CD4-positive, alpha-beta T cell treated with Interleukin-6 at 100 ng/mL for 8 hours (primary cell): Measurements from ENCODE around the gene USP44.
"Not testable (repeated sequence)": the region's sequence is repeated elsewhere in the genome, so short reads cannot be mapped to it uniquely, and the experiment has no call there.

Experiments used
- DNase-seq: peaks from one replicate; pipeline ENCODE4 v3.0.0-alpha.2; 2020; ENCODE audit warnings: mixed read lengths, low spot score

The USP44 gene

DNA sequence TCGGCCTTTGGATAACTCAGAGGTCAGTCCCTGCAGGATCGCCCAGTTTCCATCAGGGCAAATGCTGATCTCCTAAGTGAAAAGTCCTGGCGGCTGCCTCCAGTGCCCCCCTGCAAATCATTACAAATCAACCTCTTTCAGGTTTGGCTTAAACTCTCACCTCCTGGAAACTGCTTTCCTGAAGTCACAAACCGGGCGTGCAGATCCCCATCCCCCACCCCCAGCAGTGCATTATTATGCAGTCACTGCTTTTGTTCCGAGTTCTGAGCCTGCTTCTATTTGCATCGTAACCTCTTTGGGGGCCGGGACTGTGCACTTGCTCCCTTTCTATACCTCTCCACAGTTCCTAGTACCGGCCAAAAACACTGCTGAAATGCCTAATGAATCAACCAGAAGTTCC, at the start of gene USP44:
TSS of gene USP44 (minus strand) at position 172 of the 400 bp plus-strand sequence. CDS start 17,220 bp downstream, outside the sequence.
- no peak for DNase-seq

DNA sequence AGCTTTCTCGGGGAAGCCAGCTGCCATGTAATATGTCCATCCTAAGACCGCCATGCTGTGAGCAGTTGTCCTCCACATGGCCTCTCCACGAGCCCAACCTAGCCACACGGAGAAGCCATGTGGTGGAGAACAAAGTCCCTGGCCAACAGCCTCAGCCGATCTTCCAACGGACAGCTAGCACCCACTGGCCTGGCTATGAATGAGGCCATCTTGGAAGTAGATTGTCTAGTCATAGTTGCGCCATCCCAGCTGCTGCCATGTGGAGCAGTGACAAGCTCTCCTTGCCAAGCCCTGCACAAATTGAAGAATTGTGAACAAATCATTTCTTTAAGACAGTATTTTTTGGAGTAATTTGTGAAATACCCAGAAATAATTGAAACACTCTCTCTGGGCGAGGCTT, 49.3 kb upstream of the USP44 start:
- DNase-seq: no peak

DNA sequence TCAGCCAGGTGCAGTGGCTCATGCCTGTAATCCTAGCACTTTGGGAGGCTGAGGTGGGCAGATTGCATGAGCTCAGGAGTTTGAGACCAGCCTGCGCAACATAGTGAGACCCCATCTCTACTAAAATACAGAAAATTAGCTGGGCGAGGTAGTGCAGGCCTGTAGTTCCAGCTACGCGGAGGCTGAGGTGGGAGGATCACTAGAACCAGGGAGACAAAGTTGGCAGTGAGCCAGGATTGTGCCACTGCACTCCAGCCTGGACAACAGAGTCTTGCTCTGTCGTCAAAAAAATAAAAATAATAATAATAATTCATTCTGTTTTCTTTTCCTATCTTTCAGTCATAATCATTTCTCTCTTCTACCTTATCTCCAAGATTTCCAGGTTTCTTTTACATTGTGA, 48.6 kb upstream of the USP44 start:
- DNase-seq: no peak

DNA sequence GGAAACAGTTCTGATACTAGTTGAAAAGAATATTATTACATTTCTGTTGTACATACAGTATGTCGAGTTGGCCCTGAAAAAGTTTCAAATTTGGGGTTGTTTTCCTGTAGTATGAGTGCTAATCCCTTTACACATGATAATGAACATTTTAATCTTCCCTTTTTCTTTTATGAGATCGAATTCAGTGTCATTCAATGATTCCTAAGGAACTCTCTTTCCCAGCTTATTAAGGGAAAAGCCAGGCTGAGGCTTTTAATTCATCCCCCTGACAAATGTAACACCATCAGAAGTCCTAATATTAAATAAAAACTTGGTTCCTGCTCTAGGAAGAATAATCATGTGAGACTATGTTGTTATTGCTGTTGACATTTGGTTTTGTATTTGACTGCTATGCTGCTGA, 42.9 kb upstream of the USP44 start:
- DNase-seq: no peak

DNA sequence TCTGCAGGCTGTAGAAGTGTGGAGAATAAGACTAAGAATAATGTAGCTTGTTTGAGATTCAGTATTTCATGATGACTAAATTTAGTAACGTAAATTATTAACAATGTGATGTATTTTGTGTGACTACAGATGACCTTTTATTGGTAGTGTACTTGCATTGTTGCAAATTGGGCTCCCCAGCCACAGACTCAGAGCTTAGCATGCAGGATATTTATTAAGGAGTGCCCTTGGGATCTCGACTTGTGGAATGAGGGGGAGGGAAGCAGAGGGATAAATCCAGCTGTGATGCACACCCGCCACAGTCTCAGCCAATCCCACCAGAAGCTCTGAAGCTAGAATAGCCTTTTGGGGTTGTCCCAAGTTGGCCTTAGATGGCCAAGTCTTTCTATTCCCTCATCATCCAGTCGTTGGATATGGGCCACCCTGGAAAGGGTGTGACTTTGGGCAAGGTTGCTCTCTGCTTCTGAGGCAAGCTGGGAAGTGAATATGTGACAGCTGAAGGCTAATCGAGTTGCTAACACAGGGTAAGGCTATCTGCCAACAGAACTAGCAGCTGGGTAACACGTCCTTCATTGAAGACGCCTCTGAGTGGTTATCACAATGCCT, 42.1 kb upstream of the USP44 start:
- DNase-seq: no peak

DNA sequence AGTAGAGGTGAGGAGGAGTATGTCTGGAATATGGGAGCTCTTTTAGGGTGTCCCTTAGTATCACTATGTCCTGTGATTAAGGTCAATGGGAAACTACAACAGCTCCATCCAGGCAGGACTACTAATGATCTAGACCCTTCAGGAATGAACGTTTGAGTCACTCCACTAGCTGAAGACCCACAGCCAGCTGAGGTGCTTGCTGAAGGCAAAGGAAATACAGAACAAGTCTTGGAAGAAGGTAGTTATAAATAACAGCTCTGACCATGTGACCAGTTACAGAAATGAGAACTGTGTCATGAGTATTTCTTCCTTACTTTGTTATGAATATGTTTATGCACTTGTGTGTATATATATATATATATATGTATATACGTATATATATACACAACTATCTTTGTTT, 40.5 kb upstream of the USP44 start:
- no peak for DNase-seq

DNA sequence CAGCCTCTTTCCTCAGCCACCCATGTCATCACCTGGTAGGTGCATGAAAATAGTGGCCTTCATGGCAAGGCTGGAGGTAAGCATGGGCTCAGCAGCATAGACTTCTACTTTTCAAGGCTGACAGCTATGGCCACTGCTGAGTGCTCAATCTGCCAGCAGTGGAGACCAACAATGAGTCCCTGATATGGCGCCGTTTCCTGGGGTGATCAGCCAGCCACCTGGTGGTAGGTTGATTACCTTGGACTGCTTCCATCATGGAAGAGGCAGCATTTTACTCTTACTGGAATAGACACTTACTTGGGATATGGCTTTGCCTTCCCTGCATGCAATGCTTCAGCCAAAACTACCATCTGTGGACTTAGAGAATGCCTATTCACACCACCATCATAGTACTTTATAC, 39.5 kb upstream of the USP44 start:
- no peak for DNase-seq

DNA sequence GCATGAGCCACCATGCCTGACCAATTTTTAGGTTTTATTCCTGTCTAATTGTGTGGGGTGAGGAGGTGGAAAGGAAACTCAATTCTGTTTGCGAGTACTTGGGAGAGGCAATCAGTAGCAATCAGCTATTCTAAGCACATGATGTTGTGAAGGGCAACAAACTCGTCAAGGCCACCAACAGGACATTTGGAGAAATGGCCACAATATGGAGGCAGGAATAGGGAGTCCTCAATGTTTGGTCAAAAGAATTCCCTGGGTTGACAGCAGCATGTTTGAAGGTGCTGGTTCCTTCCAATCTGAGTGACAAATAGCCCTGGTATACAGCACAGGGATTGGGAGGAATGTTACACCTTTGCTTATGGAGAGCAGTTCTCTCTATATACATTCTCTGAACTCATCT, 32.7 kb upstream of the USP44 start:
- DNase-seq: no peak

DNA sequence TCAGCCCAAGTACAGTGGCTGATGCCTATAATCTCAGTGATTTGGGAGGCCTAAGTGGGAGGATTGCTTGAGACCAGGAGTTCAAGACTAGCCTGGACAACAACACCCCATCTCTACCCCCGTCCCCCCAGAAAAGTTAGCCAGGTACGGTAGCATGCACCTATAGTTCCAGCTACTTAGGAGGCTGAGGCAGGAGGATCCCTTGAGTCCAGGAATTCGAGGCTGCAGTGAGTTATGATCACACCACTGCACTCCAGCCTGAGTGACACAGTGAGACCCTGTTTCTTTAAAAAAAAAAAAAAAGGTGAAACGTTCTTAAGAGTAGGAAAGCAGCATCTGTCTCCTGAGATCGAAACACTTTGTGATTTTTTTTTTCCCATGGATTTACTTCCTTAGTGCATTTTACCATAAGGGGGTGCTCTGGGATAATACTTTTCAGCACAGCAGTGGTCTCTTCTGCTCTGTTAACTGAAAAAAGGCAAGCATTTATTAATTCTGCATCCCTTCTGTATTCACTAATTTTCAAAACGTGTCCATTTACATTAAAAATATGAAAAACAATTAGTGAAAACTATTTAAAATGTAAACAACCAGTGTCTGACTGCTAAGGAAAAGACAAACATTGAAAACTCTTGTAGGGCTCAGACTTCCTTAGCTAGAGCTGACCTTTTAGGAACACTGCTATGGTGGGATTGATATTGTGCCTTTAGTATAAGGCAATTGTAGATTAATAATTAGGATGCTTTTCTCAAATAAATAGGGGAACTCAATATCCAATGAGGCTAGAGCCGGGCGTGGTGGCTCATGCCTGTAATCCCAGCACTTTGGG, 31.2 kb upstream of the USP44 start:
- DNase-seq: no peak

DNA sequence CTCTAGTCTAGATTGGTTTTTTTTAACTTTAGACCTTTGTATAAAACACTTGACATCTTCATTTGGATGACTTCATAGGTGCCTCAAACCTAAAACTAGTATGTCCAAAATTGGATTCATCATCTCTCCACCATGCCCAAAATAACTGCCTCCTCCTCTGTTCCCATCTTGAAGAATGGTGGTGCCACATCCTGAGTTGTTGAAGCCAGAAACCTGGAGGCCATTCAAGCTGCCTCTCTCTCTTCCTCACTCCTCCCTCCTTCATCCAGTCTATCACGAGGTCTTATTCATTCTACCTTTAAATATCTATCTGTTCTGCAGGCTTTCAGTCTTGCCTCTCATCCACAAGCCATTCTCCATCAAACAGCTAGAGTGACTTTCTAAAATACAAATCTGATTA, 26.5 kb upstream of the USP44 start:
- no peak for DNase-seq

DNA sequence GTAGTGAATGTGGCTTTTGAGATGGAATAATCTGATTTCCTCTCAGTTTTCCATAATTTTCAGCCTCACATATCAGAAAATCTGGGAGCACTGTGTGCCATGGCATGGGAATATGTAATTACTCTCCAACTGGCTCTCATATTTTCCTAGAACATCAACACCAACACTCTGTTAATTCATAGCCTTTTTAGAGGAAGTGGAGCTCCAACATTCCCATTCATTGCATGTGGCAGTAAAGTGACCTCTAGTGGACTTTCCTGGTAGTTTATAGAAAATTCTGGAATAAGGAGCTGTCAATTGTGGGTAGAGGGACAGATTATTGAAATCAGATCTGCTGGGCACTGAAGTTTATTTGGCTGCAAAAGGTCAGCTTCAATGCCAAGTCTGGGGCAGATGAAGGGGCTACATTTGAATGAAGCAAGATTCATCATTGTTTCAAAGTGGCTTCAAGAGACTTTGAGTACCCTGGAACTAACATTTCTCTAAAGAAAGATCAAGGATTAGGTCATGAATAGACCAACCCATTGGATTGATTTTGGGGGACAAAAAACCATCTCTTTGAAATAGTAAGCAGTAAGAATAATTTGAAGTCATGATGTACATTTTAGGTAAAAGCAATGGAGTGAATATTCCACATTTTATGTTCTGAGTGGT, 23.6 kb upstream of the USP44 start:
- DNase-seq: no peak

DNA sequence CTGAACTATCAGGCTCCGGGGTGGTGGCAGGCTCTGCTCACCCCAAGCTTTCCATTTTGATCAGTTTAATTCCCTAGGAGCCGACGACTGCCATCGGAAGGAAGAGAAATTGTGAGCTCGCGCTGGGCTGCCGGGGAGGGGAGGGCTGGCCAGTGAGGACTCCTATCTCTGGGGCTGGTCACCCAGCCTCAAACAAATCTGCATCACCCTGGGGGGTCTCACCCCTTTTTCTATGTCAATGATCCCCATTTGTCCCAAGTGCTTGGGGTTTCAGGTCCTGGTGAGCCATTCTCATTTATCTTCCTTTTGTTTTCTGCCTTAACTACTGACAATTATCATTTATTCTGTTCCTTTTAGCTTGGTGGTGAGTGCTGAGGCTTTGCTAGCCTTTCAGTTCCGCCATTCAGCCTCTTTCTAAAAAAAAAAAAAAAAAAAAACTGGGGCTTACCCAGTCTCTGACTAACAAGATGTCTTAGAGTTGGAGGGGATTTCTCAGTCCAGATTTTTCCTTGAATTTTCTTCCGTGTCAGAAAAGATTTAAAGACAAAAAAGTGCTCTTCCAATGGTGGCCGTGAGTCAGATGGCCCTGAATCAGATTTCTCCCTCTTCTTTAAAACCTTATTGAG, 22.8 kb upstream of the USP44 start:
- DNase-seq: no peak

DNA sequence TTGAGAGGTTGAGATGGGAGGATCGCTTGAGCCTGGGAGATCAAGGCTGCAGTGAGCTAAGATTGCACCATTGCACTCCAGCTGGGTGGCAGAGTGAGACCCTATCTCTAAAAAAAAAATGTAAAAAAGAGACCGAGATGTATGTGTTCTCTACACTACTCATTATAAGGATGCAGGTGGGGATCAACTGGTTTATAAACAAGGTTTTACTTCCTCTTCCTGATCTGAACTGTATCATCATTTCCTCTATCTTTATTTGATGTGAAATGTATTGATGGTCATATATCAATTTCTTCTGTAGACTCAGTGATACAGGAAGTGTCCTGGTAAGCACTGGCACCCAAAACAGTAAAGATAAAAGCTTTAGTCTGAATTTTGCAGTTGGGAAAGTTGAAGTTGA, 20.1 kb upstream of the USP44 start:
- no peak for DNase-seq

DNA sequence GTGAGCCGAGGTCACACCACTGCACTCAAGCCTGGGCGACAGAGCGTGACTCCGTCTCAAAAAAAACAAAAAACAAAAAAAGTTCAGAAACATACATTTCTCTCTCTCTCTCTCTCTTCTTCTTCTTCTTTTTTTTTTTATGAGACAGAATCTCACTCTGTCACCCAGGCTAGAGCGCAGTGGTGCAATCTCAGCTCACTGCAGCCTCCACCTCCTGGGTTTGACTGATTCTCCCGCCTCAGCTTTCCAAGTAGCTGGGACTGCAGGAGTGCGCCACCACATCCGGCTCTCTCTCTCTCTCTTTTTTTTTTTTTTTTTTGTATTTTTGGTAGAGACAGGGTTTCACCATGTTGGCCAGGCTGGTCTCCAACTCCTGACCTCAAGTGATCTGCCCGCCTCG, 16.8 kb upstream of the USP44 start:
- not testable (repeated sequence) for DNase-seq

DNA sequence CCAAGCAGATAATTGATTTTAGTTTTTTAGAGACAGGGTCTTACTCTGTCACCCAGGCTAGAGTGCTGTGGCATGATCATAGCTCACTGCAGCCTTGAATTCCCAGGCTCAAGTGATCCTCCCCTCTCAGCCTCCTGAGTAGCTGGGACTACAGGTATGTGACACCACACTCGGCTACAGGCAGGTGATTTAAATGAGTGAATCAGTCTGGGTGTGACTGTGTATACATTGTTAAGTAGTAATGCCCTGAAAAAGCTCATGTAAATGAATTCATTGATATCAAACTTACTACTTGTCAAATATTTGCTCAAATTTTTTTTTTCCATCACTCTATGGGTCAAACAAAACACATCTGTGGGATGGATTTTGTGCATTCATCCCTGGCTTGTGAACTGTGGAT, 6.3 kb upstream of the USP44 start:
- DNase-seq: no peak

DNA sequence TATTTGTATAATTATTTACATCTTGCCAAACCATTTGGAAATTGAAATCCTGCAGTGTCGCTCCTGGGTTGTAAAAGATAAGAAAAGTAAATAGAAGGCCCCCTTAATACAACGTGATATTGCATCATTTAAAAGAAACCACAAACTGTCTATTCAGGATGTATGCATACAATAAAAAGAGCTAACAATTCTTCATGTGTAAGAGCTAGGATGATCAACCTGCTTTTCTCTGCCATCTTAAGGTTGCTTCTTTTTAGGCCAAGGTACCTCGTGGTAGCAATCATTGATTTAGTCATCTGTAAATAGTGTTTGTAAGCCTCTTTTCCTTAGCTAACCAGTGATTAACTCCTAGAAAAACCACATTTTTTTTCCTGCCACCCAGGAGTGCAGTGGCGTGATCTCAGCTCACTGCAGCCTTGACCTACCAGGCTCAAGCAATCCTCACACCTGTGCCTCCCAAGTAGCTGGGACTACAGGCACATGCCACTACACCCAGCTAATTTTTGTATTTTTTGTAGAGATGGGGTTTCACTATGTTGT, 3.3 kb upstream of the USP44 start:
- DNase-seq: no peak

DNA sequence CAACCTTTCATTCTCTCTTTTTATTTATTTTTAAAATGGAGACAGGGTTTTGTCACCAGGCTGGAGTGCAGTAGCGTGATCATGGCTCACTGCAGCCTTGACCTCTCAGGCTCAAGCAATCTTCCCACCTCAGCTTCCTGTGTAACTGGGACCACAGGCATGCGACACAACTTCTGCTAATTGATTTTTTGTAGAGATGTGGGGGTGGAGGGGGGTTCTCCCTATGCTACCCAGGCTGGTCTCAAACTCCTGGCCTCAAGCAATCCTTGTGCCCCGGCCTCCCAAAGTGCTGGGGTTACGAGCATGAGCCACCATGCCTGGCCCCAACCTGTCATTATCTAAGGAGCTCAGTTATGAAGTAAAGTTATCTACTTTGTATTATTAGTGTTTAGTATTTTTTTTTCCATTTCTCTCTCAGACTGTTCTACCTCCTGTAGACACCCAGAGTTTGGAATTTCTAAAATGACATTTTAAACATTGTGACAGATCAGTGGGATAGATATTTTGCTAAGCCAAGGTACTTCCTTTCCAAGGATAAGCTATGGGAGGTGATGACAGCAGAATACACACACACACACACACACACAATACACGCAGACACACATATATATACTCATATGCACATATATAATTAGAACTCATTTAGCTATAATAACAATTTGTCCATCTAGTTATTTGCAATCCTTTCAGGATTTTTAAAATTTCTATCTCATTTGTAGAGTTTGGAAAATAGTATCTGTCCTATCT, 2.1 kb upstream of the USP44 start:
- DNase-seq: no peak

DNA sequence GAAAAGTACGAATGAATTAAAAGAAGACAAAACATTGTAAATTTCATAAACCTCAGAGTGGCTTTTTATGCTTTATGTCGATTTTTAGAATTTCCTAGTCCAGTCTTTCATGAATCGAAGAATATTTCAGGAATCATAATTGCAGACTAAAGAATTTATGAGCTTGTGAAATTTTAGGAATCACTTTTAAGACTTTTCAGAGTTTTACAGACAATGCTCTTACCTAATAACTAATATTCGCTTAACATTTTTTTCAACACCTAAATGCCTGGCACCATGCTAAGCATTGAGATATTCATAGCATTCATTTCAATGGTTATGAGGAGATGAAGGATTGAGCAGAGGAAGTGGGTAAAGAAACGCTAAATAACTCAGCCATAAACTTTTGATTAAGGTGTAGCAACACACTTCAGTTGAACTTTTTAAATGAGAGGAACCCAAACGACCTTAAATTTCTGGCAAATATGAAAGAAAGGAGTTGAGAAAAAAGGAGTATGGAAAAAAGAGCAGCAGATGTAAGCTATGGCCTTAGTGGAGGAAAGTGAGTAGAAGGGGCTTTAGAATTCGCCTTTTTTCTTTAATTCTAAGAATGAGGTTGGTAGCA, 739 bp upstream of the USP44 start:
- peak; percentile 6 for DNase-seq

DNA sequence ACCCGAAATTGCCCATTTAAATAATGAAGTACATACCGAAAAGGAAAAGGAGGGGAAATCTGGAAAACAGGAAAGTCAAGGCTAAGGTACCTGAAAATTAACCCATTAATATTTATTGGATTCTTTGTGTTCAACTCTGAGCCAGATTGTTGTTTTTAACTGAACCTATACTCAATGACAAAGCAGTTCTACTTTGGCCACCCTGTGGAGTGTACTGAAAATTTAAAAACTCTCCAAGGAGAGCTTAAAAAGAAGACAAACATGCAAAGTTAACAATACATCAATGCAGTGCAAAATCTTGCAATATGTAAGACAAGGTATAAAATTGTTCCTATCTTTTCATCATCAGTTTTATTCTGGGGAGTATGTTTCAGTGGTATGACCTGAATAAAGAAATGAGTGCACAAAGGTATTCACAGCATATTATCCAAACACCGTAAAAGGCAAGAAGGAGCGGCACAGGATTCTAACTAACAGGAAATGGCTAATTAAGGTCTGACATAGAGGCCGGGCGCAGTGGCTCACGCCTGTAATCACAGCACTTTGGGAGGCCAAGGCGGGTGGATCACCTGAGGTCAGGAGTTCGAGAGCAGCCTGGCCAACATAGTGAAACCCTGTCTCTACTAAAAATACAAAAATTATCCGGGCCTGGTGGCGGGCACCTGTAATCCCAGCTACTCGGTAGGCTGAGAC, 1.7 kb downstream of the USP44 start:
- DNase-seq: no peak

DNA sequence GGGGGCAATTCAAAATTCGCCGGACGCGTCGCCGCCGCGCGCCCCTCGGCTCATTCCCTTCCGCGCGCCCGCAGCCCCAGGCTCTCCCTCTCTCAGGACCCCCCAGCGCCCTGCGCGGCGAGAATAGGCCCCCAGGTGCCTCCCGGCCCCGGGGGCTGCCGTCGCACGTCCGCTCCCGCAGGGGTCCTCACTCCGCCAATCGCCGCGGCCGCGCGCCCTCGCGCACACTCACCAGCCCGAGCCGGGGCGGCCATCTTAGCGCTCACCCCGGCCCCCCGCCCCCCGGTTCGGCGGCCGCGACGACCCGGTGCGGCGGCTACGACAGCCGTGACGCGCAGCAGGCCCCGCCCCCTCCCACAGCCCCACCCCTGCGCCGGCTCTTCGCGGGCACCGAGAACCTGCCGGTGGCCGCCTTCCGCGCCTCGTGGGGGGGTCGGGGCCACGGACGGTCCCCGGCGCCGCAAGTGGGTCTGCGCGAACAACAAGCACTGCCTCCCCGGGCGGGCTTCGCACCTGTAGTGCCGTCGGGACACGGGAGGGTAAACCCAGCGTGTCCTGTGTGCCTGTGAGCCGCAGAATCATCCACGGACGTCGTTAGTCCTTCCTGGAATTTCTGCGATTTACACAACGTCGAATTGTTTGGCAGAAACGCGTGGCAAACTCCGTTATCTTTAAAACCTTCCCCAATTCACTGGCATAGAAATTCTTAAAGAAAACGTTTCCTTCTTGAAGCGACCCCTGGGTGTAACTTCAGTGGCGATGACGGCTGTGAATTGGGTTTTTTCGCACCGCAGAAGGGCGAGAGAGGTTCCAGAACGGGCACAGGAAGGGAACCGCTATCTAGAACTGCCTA, 2.5 kb downstream of the USP44 start:
- DNase-seq: peak; percentile 66
